Hypothalamus (tissue), 51 donors: ENCODE data around the gene RPS27L.
"Not testable (repeated sequence)": the region's sequence is repeated elsewhere in the genome, so short reads cannot be mapped to it uniquely, and the experiment has no call there.

ENCODE experiments used
- DNase-seq, 51 donors: peaks; one replicate each; lab custom pipeline; 2025; lab: John Stamatoyannopoulos, UW

Gene RPS27L

DNA sequence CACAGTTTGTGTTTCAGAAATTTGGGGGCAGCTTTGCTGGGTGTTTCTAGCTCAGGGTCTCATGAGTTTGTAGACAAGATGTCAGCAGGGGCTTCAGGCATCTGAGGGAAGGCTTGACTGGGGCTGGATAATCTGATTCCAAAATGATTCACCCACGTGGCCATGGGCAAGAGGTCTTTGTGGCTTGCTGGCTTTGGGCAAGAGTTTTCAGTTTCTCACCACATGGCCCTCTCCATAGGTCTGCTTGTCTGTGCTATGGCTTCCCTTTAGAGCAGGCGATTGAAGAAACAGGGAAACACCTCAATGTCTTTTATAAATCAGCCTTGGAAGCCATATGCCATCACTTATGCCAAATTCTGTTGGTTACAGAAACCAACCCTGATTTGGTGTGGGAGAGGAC is 11.9 kb downstream of the RPS27L start:
- DNase-seq: no peak

DNA sequence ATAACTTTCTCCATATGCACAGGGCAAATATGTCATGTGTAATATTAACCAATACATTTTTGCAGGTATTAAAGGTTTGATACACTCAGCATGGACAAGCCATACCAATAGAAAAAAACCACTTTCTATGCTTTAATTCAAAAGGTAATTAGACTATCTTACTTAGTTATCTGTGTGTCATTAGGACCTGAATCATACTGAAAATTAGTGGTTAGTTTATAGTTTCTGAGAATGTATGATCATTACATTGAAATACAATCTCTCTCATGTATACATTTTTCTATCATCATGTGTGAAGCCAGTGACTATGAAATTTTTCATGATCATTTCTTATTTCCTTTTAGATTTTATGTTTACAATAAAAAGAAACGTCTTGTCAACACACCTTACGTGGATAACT is 16.3 kb downstream of the RPS27L start:
- no peak for DNase-seq

DNA sequence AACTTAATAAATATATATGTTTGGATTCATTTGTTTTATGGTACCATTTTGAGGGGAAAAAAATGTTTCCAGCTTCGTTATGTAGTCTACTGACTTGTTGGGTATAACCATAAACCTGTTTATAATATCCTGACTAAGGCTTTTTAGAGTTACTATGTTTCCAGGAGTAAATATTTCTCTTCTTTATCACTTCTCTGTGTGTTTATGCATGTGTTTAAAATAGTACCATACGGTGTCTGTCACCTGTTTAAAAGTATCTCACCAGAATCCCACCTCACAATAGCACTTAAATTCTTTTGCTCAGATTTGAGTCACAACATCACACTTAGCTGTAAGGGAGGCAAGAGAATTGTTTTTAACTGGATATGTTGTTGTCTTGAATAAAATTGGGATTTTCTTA is 20.5 kb downstream of the RPS27L start:
- DNase-seq: no peak

DNA sequence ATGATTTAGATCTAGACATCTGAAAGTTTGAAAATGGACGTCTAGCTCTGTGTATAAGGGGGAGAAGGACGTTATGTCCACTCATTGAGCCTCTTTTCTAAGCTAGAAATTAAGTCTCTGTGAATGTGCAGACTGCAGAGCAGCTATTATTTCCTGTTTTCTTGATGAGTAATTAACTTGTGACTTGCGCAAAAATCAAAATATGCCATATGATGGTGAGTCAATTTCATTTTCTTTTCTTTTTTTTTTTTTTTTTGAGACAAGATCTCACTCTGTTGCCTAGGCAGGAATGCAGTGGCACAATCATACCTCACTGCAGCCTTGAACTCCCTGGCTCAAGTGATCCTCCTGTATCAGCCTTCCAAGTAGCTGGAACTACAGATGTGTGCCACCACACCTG is 21.5 kb downstream of the RPS27L start:
- no peak for DNase-seq

DNA sequence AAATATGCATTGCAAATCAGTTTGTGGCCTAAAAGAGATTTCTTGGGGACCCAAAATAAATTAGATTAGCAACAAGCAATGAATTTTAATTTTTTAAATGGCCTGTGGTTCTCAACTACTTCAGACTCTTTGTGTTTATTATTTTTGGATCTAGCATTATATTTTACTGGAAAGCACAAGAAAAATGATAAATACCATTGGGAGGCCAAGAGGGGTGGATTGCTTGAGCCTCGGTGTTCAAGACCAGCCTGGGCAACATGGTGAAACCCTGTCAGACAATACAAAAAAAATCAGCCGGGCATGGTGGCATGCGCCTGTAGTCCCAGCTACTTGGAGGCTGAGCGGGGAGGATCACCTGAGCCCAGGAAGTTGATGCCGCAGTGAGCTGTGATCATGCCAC is 22.0 kb downstream of the RPS27L start:
- DNase-seq: no peak

DNA sequence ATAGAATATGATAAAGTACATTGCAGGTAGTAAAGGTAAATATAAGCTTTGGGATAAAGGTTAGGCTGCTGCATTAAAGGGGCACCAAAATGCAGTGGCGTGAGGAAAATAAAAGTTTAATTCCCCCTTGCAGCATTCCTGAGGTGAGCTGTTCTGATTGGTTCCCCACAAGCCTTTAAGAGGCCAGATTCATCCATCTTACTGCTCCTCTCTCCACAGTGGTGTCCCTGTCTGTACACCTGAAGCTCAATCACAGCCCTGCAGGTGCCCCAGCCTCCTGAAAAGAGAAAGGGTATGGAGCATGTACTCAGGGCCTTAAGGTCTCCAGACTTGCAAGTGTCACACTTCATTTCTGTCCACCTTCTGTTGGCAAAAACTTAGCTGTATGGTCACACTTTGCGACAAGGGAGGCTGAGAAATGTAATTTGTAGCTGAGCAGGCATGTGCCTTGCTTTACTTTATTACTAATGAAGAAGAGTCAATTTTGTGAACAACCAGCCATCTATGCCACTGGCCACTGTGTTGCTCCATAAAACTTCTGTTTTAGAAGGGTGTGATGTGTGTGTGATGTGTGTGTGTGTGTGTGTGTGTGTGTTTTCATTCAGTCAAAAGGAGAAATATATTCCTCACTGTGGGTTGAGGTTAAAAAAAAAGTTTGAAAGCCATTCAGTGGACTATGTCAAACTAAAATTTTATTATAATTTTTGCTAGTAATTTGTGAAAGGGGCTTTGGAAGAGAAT is 22.9 kb downstream of the RPS27L start:
- DNase-seq: no peak

DNA sequence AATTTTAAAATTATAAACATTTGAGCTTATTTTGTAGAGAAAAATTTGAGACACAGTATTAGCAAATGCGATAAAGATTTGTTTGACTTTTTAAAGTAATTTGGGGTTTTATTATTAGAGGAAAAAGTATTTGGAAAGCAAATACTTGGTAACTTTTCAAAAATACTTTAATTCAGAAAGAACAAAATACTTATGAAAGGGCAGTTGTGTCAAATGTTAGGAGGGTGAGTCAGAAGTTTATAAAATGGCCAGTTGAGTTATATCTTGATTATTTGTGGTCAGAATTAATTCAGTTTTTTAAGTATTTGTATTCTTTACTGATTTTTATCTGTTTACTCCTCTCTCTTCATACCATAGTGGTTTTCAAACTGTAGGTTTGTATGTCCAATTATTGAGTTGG is 23.5 kb downstream of the RPS27L start:
- no peak for DNase-seq

DNA sequence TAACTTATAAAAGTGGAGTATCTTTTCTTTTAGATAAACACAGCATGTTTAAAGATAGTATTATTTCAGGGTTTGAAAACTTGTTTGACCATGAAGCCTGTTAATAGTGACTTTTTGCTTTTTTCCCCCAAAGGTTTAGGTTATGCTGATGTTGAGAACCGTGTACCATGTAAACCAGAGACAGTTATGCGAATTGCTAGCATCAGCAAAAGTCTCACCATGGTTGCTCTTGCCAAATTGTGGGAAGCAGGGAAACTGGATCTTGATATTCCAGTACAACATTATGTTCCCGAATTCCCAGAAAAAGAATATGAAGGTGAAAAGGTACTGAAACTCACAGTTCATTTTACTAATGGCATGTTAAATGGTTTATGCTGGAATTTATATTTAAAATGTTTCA is 30.6 kb downstream of the RPS27L start:
- DNase-seq: no peak

DNA sequence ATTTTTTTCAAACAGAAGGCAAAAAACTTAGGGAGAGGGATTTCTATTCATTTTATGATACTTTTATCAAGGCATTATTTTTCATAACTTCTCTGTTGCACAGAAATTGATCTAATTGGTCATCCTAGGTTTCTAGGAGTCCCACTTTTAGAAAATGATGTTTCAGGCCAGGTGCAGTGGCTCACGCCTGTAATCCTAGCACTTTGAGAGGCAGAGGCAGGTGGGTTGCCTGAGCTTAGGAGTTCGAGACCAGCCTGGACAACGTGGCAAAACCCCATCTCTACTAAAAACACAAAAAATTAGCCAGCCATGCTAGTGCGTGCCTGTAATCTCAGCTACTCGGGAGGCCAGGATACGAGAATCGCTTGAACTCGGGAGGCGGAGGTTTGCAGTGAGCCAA is 32.8 kb downstream of the RPS27L start:
- no peak for DNase-seq

DNA sequence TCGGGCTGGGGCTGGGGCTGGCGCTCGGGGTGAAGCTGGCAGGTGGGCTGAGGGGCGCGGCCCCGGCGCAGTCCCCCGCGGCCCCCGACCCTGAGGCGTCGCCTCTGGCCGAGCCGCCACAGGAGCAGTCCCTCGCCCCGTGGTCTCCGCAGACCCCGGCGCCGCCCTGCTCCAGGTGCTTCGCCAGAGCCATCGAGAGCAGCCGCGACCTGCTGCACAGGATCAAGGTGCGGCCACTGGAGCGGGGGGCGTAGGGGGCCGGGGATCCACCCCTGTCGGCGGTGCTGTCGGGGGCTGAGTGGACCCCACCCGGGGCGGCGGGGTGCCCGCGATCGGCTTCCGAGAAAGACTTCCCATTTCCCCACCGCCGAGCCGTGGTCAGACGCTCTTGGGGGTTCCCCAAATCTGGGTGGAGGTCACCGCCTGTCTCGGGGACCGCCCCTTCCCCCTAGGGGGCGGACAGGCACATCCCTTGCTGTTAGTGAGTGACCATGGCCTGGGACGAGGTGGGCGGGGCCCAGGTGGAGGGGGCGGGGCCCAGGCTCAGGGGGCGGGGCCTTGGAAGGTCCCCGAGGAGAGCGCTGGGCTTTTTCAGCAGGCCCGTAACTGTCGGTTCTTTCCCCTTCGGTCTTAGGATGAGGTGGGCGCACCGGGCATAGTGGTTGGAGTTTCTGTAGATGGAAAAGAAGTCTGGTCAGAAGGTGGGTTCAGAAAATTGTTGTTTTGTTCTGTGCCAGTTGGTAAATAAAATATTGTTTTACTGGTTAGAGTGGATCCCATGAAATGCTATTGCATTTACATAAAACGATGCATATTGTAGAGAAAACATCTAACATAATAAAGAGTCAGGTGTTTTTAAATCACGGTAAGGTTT is 35.0 kb downstream of the RPS27L start:
- DNase-seq: peak in 50 of 51 donors; percentile 11 to 84 (median 62)

DNA sequence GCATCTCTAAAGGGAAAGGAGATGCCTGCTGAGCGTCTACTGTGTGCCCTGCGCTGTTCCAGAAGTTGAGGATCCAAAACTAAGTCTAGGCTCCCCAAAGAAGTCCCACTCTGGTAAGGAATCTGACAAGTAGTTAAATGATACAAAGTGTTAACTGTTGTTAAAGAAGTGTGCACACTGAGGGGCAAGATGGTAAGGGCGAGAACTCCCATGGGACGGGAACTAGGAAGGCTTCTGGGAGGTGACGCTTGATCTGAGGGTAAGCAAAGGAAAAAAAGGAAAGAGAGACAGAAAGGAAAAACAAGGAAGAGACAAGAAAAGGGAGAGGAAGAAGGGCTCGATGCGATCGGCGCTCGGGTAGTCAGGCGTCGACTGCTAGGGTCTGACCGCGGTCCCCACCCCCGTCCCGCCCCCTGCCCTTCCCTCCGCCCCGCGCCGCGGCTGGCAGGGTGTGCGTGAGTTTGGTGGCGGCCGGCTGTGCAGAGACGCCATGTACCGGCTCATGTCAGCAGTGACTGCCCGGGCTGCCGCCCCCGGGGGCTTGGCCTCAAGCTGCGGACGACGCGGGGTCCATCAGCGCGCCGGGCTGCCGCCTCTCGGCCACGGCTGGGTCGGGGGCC is 35.8 kb downstream of the RPS27L start, which contains the start of gene LACTB:
Gene LACTB, plus strand, starts transcription at position 480 of the 620 bp plus-strand sequence. Its CDS starts 11 bp downstream, at position 491.
- peak; percentile 7 to 93 (median 80) for DNase-seq

DNA sequence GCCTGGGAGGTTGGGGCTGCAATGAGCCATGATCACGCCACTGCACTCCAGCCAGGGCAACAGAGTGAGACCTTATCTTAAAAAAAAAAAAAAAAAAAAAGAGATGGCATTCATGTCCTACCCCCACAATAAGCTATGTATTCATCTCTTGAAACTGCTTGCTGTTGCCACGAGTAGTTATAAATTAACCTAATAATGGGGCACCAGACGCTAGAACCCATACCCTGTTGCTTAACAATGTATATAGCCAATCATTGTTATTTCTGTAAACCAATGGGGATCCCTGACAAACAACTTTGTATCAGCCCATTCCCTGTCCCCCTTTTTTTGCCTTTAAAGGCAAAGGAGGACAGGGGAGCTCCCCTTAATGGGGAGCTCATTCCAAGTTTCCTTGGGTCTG is 38.4 kb downstream of the RPS27L start:
- DNase-seq: no peak

DNA sequence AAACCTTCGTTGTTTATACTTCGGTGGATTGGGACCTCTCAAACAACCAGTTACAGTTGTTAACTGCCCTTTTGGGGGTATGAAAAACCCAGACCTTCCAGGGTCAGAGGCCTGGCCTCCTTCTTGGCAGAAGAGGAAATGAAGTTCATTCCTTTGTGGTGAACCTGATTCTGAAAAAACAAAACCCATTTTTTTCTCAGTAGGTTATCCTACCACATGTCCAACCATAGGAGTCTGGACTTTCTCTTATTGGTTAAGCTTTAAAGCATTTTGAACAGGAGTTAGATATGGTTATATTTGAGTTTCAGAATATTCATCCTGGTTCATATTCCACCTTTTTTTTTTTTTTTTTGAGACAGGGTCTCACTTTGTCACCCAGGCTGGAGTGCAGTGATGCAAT is 42.8 kb downstream of the RPS27L start:
- no peak for DNase-seq

DNA sequence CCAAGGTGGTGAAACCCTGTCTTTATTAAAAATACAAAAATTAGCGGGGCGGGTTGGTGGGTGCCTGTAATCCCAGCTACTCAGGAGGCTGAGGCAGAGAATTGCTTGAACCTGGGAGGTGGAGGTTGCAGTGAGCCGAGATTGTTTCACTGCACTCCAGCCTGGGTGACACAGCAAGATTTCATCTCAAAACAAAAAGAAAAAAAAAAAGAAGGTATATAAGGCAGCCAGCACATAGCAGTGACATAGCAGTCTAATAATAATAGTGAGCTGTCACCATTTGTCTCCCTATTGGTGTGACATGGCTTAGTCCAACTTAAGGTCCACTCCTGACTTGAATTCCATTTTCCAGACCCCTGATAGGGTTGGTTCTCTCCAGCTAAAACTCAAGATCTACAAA is 44.4 kb downstream of the RPS27L start:
- DNase-seq: no peak

DNA sequence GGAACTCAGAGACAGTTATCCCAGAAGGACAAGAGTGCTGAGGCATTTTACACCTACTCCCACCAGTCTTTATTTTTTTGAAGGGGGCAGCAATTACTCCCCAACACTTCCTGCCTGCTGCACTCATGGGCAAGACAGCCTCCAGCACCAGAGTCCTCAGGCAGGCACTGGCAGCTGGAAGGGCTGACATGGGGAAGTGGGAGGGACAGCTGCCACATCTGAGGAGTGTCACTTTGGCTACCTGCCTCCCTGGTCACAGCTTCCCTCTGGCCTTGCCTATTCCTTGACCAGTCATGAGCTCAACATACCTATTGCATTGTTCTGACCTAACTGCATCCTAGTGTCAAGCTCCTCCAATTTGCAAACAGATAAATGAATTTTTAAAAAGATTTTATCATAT is 45.8 kb downstream of the RPS27L start:
- DNase-seq: no peak

DNA sequence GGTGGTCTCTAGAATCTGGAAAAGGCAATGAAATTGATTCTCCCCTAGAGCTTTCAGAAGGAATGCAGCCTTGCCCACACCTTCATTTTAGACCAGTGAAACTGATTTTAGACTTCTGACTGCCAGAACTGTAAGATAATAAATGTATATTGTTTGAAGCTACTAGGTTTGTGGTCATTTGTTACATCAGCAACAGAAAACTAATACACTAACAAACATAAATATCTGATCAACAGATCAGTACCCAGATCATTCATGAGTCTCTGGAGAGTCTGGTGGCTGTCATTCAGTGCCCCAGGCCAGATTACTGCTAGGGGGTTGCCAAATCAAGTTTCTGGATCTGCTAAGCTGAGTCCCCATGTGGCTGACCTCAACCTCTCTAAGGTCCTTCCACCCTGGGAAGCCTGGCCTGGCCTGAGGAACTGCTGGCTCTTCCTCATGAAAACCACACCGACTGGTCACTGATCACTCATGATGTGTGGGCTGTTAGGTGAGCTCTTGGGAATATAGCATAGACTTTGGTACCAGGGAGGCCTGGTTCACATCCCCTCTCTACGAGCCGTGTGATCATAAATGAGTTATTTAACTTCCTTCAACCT is 46.8 kb downstream of the RPS27L start:
- DNase-seq: no peak

DNA sequence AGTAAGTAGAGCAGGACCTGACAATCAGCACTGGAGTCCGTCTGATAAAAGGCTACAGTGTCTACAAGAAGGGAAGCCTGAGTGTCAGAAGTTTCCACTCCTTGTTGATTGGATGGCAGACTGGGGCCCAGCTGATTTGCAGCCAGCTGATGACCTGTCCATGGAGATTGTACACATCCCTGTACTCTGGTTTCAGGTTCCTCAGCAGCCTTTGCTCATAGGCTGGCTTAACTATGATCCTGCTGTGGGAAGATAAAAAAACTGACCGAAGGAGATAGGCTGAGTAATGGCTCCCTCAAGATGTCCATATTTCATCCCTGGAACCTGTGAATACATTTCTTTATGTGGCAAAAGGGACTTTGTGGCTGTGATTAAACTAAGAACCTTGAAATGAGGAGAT is 47.4 kb downstream of the RPS27L start:
- DNase-seq: no peak

DNA sequence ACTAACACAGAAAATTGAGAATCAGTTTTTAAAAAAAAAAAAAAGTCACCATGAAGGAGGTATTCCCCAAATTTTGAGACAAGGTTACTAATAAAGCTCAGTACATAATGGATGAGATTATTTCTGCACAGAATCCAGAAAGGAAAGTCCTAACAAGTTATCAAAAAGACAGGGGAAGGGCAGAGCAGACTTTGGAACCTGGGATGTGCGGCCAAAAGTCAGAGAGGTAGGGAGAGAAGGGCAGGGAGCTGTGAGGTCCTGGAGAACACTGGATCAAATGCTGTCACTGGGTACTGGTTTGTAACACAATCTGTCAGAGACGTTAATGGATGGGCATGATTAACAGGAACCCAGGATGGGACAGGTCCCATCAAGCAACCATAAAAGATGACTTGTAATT is 47.8 kb downstream of the RPS27L start:
- no peak for DNase-seq

DNA sequence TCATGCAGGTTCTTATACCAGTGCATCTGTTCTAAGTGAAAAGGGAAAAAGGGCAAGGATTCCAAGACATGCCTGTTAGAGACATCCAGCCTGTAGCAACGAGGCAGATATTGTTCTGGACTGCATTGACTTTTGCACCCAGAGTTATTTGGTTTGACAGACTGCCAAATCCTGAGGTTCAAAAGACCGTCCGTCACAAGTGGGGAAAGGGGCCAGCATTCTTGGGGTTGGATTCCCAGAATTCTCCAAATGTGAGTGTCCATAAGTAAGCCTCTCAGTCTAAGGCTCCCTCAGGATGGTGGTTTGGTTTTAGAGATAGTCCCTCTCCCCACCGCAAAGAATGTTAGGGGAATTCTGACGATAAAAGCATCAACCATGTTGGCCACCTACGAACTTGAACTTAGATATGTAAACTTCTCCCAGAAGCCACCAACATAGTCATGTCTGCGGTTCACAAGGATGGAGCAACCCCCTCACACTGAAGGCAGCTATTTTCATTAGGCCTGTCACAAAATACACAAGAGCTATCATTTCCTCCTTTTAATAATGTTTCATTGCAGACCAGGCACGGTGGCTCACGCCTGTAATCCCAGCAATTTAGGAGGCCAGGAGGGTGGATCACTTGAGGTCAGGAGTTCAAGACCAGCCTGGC is 49.3 kb downstream of the RPS27L start:
- no peak for DNase-seq

DNA sequence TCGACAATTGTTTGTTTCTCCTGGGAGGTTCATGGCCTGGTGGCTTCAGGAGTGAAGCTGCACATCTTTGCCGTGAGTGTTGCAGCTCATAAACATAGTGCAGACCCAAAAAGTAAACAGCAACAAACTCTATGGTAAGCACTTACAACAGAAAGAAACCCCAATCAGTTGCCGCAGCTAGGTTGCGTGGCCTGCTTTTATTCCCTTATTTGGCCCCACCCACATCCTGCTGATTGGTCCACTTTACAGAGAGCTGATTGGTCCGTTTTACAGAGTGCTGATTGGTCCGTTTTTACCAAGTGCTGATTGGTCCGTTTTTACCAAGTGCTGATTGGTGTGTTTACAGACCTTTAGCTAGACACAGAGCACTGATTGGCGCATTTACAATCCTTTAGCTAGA is 51.9 kb downstream of the RPS27L start:
- not testable (repeated sequence) for DNase-seq

DNA sequence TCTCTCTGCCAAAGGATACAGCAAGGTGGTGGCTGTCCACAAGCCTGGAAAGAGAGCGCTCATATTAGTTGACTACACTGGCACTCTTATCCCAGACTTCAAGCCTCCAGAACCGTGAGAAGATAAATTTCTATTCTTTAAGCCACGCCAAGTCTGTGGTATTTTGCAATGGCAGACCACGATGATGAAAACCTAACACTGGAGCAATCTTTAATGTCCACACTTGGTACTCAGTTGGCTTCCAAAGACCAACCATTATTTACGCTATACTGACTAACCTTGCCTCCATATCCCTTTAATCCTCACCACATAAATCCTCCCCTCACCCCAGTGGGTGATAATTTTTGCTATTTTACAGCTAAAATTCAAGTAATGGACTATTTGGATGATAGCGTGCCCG is 52.5 kb downstream of the RPS27L start:
- no peak for DNase-seq
